HepG2 (cell line): Measurements from ENCODE around the gene BAIAP2L2. TPM values are rescaled to one million over a fixed set of nuclear protein-coding genes. Genes with fewer than 3 reads are reported as not detected.

Source experiments
- ATAC-seq: fragments of 200-7000 bp; cut with Tn5 transposase; 3 replicates; pipeline ENCODE4 v1.9.1; 2020; ENCODE audit warnings: mild to moderate bottlenecking, moderate library complexity
- BruUV-seq: library from RNA; stranded (reverse); fragments of 400-500 nt; replicated peaks from 2 replicates; lab custom pipeline; 2021; lab: Mats Ljungman, UMichigan
- CTCF ChIA-PET: fragments of 300-600 bp; formaldehyde crosslinking; extraction: SDS; loops from one replicate; lab custom pipeline; 2021; ENCODE audit warnings: low total read pairs, inconsistent platforms, low intra/inter-chr PET ratio; lab: Yijun Ruan, JAX
- POLR2A ChIA-PET: fragments of 350-600 bp; sonication (Branson Sonifier 250); formaldehyde crosslinking; loops from one replicate; lab custom pipeline; 2020; ENCODE audit warnings: antibody characterized with exemption, inconsistent platforms; lab: Yijun Ruan, JAX
- DNase-seq: peaks from one replicate; pipeline ENCODE4 v3.0.0-alpha.2; 2015; ENCODE audit warnings: low spot score
- FAIRE-seq: peaks from 3 replicates; lab custom pipeline; 2011; peaks lifted over from hg19 to GRCh38; lab: Jason Lieb, UNC
- H2AFZ ChIP-seq: one replicate; pipeline ENCODE4 v1.6.1; 2011; ENCODE audit warnings: low read length, inconsistent platforms
- H3K27ac ChIP-seq: fragments of 300-600 bp; 3 replicates; pipeline ENCODE4 v1.8.0; 2011; ENCODE audit warnings: mixed run types, mild to moderate bottlenecking, mixed read lengths, low read length, inconsistent platforms; ENCODE audit not compliant: insufficient read depth; ENCODE audit errors: extremely low read length
- H3K27me3 ChIP-seq, 2 experiments: fragments of 200-600 bp in 1 of 2; 2 replicates in 1 of 2; 3 replicates in 1 of 2; pipeline versions ENCODE4 v1.6.0 to v1.8.0; 2011; ENCODE audit warnings: low read length in 2 of 2, mild to moderate bottlenecking in 2 of 2, moderate library complexity in 2 of 2, inconsistent platforms in 1 of 2; ENCODE audit not compliant: insufficient read depth in 2 of 2, control insufficient read depth in 1 of 2
- H3K36me3 ChIP-seq, 2 experiments: fragments of 200-600 bp in 1 of 2; replicated peaks in 1 of 2; 2 replicates in 1 of 2; 3 replicates in 1 of 2; pipeline versions ENCODE4 v1.5.1 to v1.8.0; 2011; ENCODE audit warnings: low read length in 2 of 2, inconsistent platforms in 1 of 2; ENCODE audit not compliant: insufficient read depth in 2 of 2, control insufficient read depth in 1 of 2
- H3K4me1 ChIP-seq: 2 replicates; pipeline ENCODE4 v1.5.1; 2012; ENCODE audit warnings: low read length, inconsistent platforms; ENCODE audit not compliant: insufficient read depth
- H3K4me2 ChIP-seq: 2 replicates; pipeline ENCODE4 v1.6.0; 2011; ENCODE audit warnings: low read depth, low read length, inconsistent platforms
- H3K4me3 ChIP-seq, 3 experiments: fragments of 200-600 bp in 1 of 3; sonication (generic), shearing (Covaris generic) in 1 of 3; replicated peaks in 1 of 3; 2 replicates each; pipeline ENCODE4 v1.5.1; 2011 to 2016; ENCODE audit warnings: low read length in 3 of 3, inconsistent platforms in 2 of 3, low read depth in 2 of 3, mild to moderate bottlenecking in 2 of 3, control low read depth in 1 of 3, mixed read lengths in 1 of 3; ENCODE audit not compliant: insufficient read depth in 1 of 3
- H3K79me2 ChIP-seq: one replicate; pipeline ENCODE4 v1.6.1; 2011; ENCODE audit warnings: low read length, inconsistent platforms; ENCODE audit not compliant: insufficient read depth
- H3K9ac ChIP-seq: 2 replicates; pipeline ENCODE4 v1.6.0; 2011; ENCODE audit warnings: mild to moderate bottlenecking, low read depth, low read length, inconsistent platforms; ENCODE audit not compliant: insufficient read depth
- H3K9me3 ChIP-seq: 2 replicates; pipeline ENCODE4 v1.5.1; 2012; ENCODE audit warnings: mild to moderate bottlenecking, low read length
- H4K20me1 ChIP-seq: 2 replicates; pipeline ENCODE4 v1.6.0; 2011; ENCODE audit warnings: inconsistent platforms, mild to moderate bottlenecking, low read length, moderate library complexity; ENCODE audit not compliant: insufficient read depth
- ATF7 ChIP-seq, 2 experiments: fragments of 450-650 bp in 1 of 2; sonication (generic) in 1 of 2; formaldehyde crosslinking in 1 of 2; IDR thresholded peaks; 2 replicates each; pipeline versions ENCODE4 v1.4.0 to v1.6.1; 2016 to 2020; ENCODE audit warnings: antibody characterized with exemption in 1 of 2, mild to moderate bottlenecking in 1 of 2, missing genetic modification reagents in 1 of 2
- SMAD1 ChIP-seq: sonication (generic); formaldehyde crosslinking; IDR thresholded peaks from 2 replicates; pipeline ENCODE4 v1.4.0; 2020; ENCODE audit warnings: missing genetic modification reagents, low read depth, mild to moderate bottlenecking, borderline replicate concordance
- SP140L ChIP-seq: sonication (generic); formaldehyde crosslinking; IDR thresholded peaks from 2 replicates; pipeline ENCODE4 v1.4.0; 2020; ENCODE audit warnings: missing genetic modification reagents, borderline replicate concordance
- TARDBP ChIP-seq: sonication (generic); formaldehyde crosslinking; IDR thresholded peaks from 2 replicates; pipeline ENCODE4 v1.8.0; 2022; ENCODE audit warnings: mild to moderate bottlenecking, missing genetic modification reagents
- ZMAT5 ChIP-seq: sonication (generic); formaldehyde crosslinking; IDR thresholded peaks from 2 replicates; pipeline ENCODE4 v1.5.0; 2020; ENCODE audit warnings: mild to moderate bottlenecking, low read depth, missing genetic modification reagents, borderline replicate concordance
- ZNF24 ChIP-seq: fragments of 450-650 bp; IDR thresholded peaks from 2 replicates; pipeline ENCODE4 v1.6.1; 2017; ENCODE audit warnings: antibody characterized with exemption, mild to moderate bottlenecking
- ZNF329 ChIP-seq: sonication (generic); formaldehyde crosslinking; IDR thresholded peaks from 2 replicates; pipeline ENCODE4 v1.9.0; 2021; ENCODE audit warnings: low read depth, mild to moderate bottlenecking, missing genetic modification reagents
- ZNF496 ChIP-seq: sonication (generic); formaldehyde crosslinking; IDR thresholded peaks from 2 replicates; pipeline ENCODE4 v1.8.1; 2023; ENCODE audit warnings: mild to moderate bottlenecking, moderate library complexity, missing genetic modification reagents; ENCODE audit not compliant: insufficient replicate concordance
- WGBS: methylation state at CpG from one replicate; pipeline ENCODE4 v1.1.6; 2017; ENCODE audit warnings: low lambda C conversion rate; 5-methylcytosine and 5-hydroxymethylcytosine counted together
- in situ Hi-C: cut with HindIII; loops from 2 replicates; pipeline ENCODE4 v1.10.0; 2017; ENCODE audit warnings: low pct_unique_long_range_greater_than_20kb; ENCODE audit not compliant: extremely low pct_ligation_motif_present
- intact Hi-C: fragments of 100-400 bp; cut with micrococcal nuclease; formaldehyde crosslinking; loops from one replicate; pipeline ENCODE4 v1.10.0; 2022; ENCODE audit not compliant: unreplicated experiment
- polyA plus RNA-seq, 8 experiments: library from polyadenylated mRNA; depleted of rRNA in 3 of 8; stranded (reverse) in 7 of 8; unstranded in 1 of 8; fragments of >200 nt; fragmentation: Illumina TruSeq in 4 of 8; extraction: Trizol in 4 of 8; gene quantifications; 2 replicates each; pipeline versions ENCODE4 v1.2.1 to v1.2.3, GENCODE V29; 2011 to 2016; ENCODE audit warnings: low read depth in 4 of 8, missing spikeins in 1 of 8, mixed read lengths in 1 of 8; ENCODE audit not compliant: insufficient read depth in 1 of 8
- total RNA-seq, 5 experiments: library from RNA; depleted of rRNA; stranded (reverse); fragments of >200 nt; fragmentation: Illumina TruSeq; extraction: Trizol; gene quantifications; 2 replicates each; pipeline ENCODE4 v1.2.3, GENCODE V29; 2016; ENCODE audit warnings: low read depth in 1 of 5

BAIAP2L2 gene
- total and polyA plus RNA-seq, 2 of the 13 experiments (the other 11 are each of a cell fraction or from before 2014, with no cell fraction given) = 4.4 to 7.5 TPM

- ATAC-seq (no peak), DNase-seq (no peak), FAIRE-seq (no peak)
- 93% methylated on average over 8 of the region's 9 CpGs for WGBS
- H3K9ac ChIP-seq = no peak overlapping the region
- no TSS peak for BruUV-seq
- H4K20me1 ChIP-seq = no peaks in the 10 kb centered on the region
- ChIA-PET POLR2A (interaction anchor here (1.1 to 1.5 kb wide), 2 partner anchors 9 kb away, joined by 3 to 4 read pairs; no protein-coding TSS in a partner anchor), CTCF (no interaction called here)
- no peaks in the 10 kb centered on the region for H3K27me3 ChIP-seq
- H2AFZ ChIP-seq = no peak overlapping the region
- no peak overlapping the region for H3K27ac ChIP-seq
- H3K9me3 ChIP-seq = no peaks in the 10 kb centered on the region
- in situ Hi-C loops = no loop called here
- H3K4me1 ChIP-seq = no peaks in the 10 kb centered on the region
- H3K36me3 ChIP-seq = peaks cover 12 to 13% of the 10 kb centered on the region in 2 experiments; a peak in 4 of 5 replicates
- H3K4me2 ChIP-seq = no peak overlapping the region
- no peak for TF ChIP-seq ZMAT5 (CRISPR knock-in tag)
- no peak for TF ChIP-seq SMAD1 (CRISPR knock-in tag)
- TF ChIP-seq TARDBP (CRISPR knock-in tag) = no peak
- no peak for TF ChIP-seq SP140L (CRISPR knock-in tag)
- peak; percentile 93 for TF ChIP-seq ZNF329 (CRISPR knock-in tag)
- TF ChIP-seq ATF7 (IDR thresholded peaks at IDR 0.05) = peak; percentile 91
- TF ChIP-seq ATF7 (CRISPR knock-in tag; IDR thresholded peaks at IDR 0.05) = no peak
- no peak for TF ChIP-seq ZNF496 (CRISPR knock-in tag)
- TF ChIP-seq ZNF24 = no peak
- intact Hi-C loops = no loop called here
- H3K79me2 ChIP-seq = no peaks in the 10 kb centered on the region
- no peak overlapping the region for H3K4me3 ChIP-seq
Measured at GRCh38 chr22:38098410-38099249, 11.9 kb downstream of the BAIAP2L2 start.
